Stimulated activated CD8-positive, alpha-beta memory T cell treated with anti-CD3 and anti-CD28 coated beads, Interleukin-12 subunit alpha, Interleukin-12 subunit beta, amount 100 ng/mL, for 4 hours (primary cell): ENCODE results near the gene SEMA3B.
A peak's percentile ranks its signal among the peaks of the same experiment; 100 is the strongest.

Source experiments
- DNase-seq: peaks from one replicate; pipeline ENCODE4 v3.0.0-alpha.2; 2020; ENCODE audit warnings: low read depth

SEMA3B gene

DNA sequence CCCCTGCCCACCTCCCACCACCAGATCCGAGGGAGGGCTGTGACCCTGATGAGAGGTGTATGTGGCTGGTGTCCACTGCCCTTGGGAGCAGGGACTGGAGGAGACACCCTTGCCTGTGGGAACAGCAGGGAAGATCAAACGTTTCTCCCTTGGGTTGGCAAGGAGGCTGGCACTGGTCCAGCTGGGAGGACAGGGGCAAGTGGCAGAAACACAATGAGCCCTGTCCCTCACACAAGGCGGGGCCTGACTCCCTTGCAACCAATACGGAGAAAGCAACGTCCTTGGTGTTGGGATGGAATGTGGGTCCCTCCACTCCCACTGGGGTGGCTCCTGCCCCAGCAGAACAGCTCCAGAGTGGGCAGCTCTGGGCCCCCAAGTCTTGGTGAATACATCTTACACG lies 48.4 kb downstream of the SEMA3B start:
- DNase-seq: no peak

DNA sequence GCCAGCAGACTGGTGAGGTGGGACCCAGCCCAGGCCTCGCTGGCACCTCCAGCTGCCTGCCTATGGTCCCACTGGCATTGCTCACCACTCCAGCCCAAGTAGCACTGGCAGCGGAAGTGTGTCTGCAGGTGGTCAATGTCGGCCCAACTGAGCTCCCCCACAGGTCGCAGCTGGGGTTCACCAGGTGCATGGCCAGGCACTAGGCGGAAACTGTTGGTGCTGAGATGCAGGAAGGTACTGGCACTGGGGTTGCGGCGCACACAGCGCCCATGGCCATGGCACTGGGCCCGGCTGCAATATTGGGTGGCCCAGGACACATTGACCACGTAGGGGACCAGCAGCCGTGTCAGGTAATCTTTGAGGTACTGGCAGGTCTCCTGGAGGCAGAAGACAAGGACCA lies 49.2 kb downstream of the SEMA3B start:
- no peak for DNase-seq

GRCh38 chr3:50318615-50319014 lies 49.7 kb downstream of the SEMA3B start:
- no peak for DNase-seq

DNA sequence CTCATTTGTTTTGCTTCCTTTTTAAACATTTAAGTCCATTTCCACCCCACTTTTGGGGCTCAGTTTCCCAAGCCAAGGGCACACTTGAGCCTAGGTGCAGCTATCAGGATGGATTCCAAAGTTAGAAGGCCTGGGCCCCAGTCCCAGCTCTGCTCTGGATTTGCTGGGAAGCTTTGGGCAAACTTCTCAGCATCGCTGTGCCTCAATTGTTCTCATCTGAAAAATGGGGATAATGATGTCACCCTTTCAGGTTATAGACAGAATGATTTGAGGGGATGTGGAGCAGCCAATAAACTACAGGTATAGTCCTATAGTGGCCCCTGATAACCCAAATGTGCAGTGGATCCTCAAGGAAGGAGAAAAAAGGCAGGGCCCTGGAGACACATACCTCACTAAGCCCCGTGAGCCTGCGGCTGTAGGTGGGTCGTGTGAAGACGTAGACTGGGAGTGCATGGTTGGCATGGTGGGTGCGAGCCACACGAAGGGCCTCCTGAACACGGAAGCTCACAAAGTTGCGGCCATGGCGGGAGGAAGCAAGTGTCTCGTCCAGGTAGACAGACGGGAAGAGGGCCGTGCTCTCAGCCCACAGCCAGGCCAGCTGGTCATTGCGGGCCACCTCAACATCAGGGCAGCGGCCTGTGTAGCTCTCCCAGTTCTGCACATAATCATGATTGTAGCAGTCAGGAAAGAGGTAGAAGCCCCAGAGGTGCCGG lies 50.4 kb downstream of the SEMA3B start:
- DNase-seq: no peak

GRCh38 chr3:50319894-50320625 lies 51.1 kb downstream of the SEMA3B start:
- DNase-seq: no peak

GRCh38 chr3:50320853-50321335 lies 51.9 kb downstream of the SEMA3B start:
- DNase-seq: no peak

- peak; percentile 74 for DNase-seq
These were observed 52.6 kb downstream of the SEMA3B start for GRCh38 chr3:50321336-50322114.

DNA sequence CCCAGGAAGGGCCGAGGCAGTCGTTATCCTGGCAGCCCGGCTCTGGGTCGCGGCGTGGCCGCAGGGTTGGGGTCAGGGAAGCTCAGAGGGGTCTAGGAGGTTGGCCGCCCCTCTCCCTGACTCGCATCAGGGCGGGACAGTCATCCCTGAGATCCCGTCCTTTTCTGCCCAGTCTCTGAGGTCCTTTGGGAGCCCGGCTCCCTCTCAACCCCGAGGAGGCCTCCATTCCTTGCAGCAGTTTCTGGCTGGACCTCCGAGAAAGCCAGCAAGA lies 53.1 kb downstream of the SEMA3B start:
- no peak for DNase-seq

DNA sequence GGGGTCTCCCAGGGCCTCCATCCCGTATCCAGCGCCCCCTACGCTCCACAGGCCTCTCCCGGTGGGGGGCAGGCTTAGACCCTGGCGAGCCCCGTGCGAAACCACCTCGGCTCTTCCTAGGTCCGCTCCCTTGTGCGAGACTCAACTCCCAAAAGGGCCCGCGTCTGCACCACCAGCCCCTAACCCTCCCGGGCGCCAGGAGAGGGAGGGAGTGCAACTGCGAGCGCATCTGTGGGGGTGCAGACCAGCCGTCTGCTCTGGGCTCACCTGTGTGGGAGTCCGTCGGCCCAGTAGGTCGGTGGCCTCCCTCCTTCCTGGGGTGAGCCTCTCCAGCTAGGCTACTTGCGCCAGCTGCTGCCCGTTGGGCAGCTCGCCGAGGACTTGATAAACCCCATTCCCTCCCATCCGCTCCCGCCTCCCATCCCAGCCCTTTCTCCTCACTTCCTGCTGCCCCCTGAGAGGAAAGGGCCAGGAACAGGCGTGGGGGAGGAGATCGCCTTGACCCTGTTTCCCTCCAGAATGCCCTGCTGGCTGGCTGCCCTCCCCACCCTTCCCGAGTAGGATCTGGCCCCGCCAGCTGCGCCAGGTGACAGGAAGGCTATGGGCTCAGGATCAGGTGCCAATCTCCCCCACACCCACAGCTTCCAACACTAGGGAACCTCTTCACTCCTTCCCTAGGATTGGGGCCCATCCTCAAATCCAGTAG lies 53.6 kb downstream of the SEMA3B start, which contains the start of gene HYAL2:
TSS of gene HYAL2 (minus strand) at position 360 of the 706 bp plus-strand sequence. CDS start 2,256 bp downstream, outside the sequence.
- DNase-seq: no peak

DNA sequence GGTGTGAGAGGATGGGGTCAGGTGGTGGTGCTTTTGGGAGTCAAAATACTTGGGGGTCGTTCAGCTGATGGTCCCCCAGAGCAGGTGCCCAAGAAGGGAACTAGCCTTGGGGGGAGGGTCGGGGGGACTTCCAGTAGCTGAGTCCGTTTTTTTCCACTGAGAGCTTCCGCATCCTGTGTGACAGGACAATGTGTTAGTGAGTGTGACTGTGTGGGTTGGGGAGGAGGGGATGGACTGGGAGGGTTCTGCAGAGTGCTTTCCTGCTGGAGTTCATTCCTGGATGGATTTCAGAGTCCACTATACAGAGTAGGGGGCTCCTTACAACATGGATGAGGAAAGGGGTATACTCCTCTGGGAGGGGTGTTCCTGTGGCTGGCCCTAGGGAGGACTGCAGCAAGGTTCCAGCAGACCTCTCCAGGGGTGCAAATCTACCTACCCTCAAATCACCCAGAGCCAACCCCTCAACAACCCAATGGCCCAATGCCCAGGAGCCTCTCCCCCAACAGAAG lies 54.2 kb downstream of the SEMA3B start:
- DNase-seq: no peak

- no peak for DNase-seq
These were observed 54.8 kb downstream of the SEMA3B start for GRCh38 chr3:50323614-50324199.

DNA sequence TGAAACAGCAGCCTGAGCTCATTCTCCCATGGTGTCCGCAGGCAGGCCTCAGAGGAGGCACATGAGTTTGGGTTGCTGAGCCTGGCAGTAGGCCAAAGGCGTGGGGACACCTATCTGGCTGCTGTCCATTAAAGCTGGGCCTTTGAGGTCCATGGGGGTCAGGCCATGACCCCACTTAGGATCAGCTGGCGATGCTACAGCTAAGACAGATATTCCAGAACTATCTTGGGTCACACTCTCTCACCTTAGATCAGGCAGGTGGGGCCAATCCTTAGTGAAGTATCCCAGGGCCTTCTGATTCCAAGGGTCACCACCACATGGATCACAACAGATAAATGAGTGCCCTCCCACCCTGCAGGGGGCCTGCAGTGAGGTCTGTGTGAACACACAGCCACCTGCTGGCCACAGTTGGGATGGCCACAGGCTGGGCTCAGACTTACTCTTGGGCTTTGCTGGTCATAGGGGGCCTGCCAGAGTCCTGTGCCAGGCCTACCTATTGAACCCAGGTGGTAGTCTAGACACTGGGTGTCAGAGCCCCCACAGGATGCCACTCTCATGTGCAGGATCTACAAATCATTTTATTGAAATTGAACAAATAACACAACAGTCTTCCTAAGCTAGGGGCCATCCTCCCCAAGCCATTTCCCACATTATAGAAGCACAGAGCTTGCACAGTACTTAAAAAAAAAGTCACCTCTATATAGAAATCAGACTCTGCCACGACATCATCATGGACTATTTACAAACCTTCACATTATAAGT lies 55.6 kb downstream of the SEMA3B start:
- DNase-seq: peak; percentile 29

GRCh38 chr3:50325113-50325480 lies 56.1 kb downstream of the SEMA3B start:
- DNase-seq: no peak

DNA sequence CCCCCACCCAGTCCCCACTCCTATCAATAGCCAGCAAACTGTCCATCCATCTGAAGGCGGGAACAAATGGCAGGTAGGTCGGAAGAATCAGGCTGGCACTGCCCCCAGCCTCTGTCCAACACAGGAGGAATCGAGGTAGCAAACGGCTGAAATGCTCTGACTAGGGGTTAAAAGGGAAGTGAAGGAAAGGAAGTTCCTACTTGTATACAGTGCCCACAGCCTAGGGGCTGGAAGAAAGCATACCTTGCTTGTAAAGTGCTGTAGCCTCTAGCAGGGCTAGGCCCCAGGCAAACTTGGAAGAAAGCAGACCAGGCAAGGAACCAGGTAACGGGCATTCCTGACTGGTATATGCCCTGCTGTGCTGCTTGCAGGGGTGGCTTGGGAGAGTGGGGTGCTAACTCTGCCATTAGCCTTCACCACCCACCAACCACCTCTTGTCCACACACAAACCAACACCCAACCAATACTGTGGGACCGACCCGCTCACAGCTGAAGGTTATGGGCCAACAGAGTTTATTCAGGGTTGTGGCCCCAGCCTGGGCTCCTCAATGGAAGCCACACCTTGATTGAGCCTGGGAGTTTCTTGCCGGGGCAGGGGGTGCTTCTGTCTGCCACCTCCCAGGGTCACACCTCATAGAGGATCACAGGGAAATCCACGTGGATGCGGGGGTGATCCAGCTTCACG lies 56.7 kb downstream of the SEMA3B start:
- DNase-seq: no peak

DNA sequence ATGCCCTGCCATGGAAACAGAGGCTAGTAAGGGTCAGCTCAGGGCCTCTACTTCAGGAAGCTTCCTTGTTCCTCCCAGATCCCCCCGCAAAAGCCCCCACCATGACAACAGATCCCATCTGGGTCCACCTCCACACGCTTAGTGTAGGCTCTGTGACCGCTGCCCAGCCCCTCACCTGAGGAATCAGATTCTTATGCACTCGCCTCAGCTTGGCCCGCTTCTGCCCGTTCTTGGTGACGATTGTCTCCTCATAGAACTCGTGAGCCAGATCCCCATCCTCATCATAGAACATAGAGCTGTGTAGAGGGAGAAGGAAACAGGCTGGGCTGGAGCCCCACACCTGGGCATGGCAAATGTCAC lies 57.2 kb downstream of the SEMA3B start:
- DNase-seq: no peak

- DNase-seq: no peak
These were observed 58.2 kb downstream of the SEMA3B start for GRCh38 chr3:50327129-50327528.
